H9 (cell line): ENCODE data around the gene KRTDAP. TPM values are rescaled to one million over a fixed set of nuclear protein-coding genes. Genes with fewer than 3 reads are reported as not detected.

Experiments used
- DNase-seq: peaks from one replicate; pipeline ENCODE4 v3.0.0-alpha.2; 2017
- H2AFZ ChIP-seq: one replicate; pipeline ENCODE4 v1.6.1; 2013; ENCODE audit warnings: mild to moderate bottlenecking, low read length, control low read depth, moderate library complexity
- H2AK5ac ChIP-seq: 2 replicates; pipeline ENCODE4 v1.6.1; 2013; ENCODE audit warnings: low read length, control low read depth, mixed read lengths; ENCODE audit not compliant: insufficient read length
- H2BK120ac ChIP-seq: one replicate; pipeline ENCODE4 v1.6.1; 2013; ENCODE audit warnings: low read depth, mild to moderate bottlenecking, low read length, control low read depth, inconsistent platforms; ENCODE audit not compliant: poor library complexity, severe bottlenecking
- H2BK12ac ChIP-seq: 2 replicates; pipeline ENCODE4 v1.6.1; 2013; ENCODE audit warnings: low read length, control low read depth, mixed read lengths, low read depth; ENCODE audit not compliant: insufficient read length
- H2BK15ac ChIP-seq: 2 replicates; pipeline ENCODE4 v1.6.1; 2013; ENCODE audit warnings: low read depth, low read length, control low read depth
- H2BK20ac ChIP-seq: one replicate; pipeline ENCODE4 v1.6.1; 2013; ENCODE audit warnings: low read depth, mild to moderate bottlenecking, low read length, control low read depth, inconsistent platforms; ENCODE audit not compliant: poor library complexity, severe bottlenecking
- H2BK5ac ChIP-seq: 2 replicates; pipeline ENCODE4 v1.6.1; 2013; ENCODE audit warnings: low read length, control low read depth, mixed read lengths; ENCODE audit not compliant: insufficient read length
- H3K14ac ChIP-seq: 2 replicates; pipeline ENCODE4 v1.6.1; 2013; ENCODE audit warnings: low read length, control low read depth; ENCODE audit not compliant: insufficient read depth
- H3K18ac ChIP-seq: 2 replicates; pipeline ENCODE4 v1.6.1; 2013; ENCODE audit warnings: low read depth, mild to moderate bottlenecking, mixed read lengths, low read length, control low read depth; ENCODE audit not compliant: insufficient read length
- H3K23ac ChIP-seq: 2 replicates; pipeline ENCODE4 v1.6.1; 2013; ENCODE audit warnings: low read length, control low read depth, mixed read lengths, low read depth; ENCODE audit not compliant: insufficient read length
- H3K23me2 ChIP-seq: 2 replicates; pipeline ENCODE4 v1.6.1; 2013; ENCODE audit warnings: low read depth, mild to moderate bottlenecking, mixed read lengths, low read length, control low read depth; ENCODE audit not compliant: insufficient read length, poor library complexity, severe bottlenecking
- H3K27ac ChIP-seq: 2 replicates; pipeline ENCODE4 v1.5.1; 2013; ENCODE audit warnings: low read length, control low read depth, mixed read lengths, low read depth; ENCODE audit not compliant: insufficient read length
- H3K27me3 ChIP-seq: 2 replicates; pipeline ENCODE4 v1.6.1; 2013; ENCODE audit warnings: low read length, control low read depth, inconsistent platforms; ENCODE audit not compliant: insufficient read depth
- H3K4ac ChIP-seq: 2 replicates; pipeline ENCODE4 v1.6.1; 2013; ENCODE audit warnings: low read depth, mild to moderate bottlenecking, control low read depth, inconsistent platforms, low read length, moderate library complexity
- H3K4me1 ChIP-seq: 2 replicates; pipeline ENCODE4 v1.6.1; 2013; ENCODE audit warnings: low read length, control low read depth, inconsistent platforms; ENCODE audit not compliant: insufficient read depth
- H3K4me2 ChIP-seq: 2 replicates; pipeline ENCODE4 v1.6.1; 2013; ENCODE audit warnings: low read length, control low read depth, mixed read lengths; ENCODE audit not compliant: insufficient read length, insufficient read depth
- H3K56ac ChIP-seq: 2 replicates; pipeline ENCODE4 v1.6.1; 2013; ENCODE audit warnings: low read depth, mild to moderate bottlenecking, mixed read lengths, low read length, control low read depth; ENCODE audit not compliant: insufficient read length
- H3K79me1 ChIP-seq: 2 replicates; pipeline ENCODE4 v1.6.1; 2013; ENCODE audit warnings: low read depth, mild to moderate bottlenecking, moderate library complexity, low read length, control low read depth, inconsistent platforms; ENCODE audit not compliant: insufficient read depth, poor library complexity, severe bottlenecking
- H3K79me2 ChIP-seq: 2 replicates; pipeline ENCODE4 v1.6.1; 2013; ENCODE audit warnings: low read length, control low read depth, inconsistent platforms; ENCODE audit not compliant: insufficient read depth
- H3K9ac ChIP-seq: 2 replicates; pipeline ENCODE4 v1.6.1; 2013; ENCODE audit warnings: low read length, control low read depth, mixed read lengths; ENCODE audit not compliant: insufficient read length; ENCODE audit errors: extremely low read depth
- H3K9me3 ChIP-seq: one replicate; pipeline ENCODE4 v1.6.1; 2013; ENCODE audit warnings: low read depth, low read length, inconsistent platforms; ENCODE audit not compliant: control insufficient read depth
- H3T11ph ChIP-seq: one replicate; pipeline ENCODE4 v1.6.1; 2013; ENCODE audit warnings: mild to moderate bottlenecking, low read length, control low read depth, inconsistent platforms
- H4K20me1 ChIP-seq: one replicate; pipeline ENCODE4 v1.6.1; 2013; ENCODE audit not compliant: control insufficient read depth, insufficient read length, insufficient read depth
- H4K5ac ChIP-seq: 2 replicates; pipeline ENCODE4 v1.6.1; 2013; ENCODE audit warnings: low read depth, mild to moderate bottlenecking, mixed read lengths, low read length, control low read depth; ENCODE audit not compliant: insufficient read length
- H4K8ac ChIP-seq: replicated peaks from 2 replicates; pipeline ENCODE4 v1.6.1; 2013; ENCODE audit warnings: low read length, control low read depth, mixed read lengths, low read depth; ENCODE audit not compliant: insufficient read length
- H4K91ac ChIP-seq: 2 replicates; pipeline ENCODE4 v1.6.1; 2013; ENCODE audit warnings: low read depth, mild to moderate bottlenecking, moderate library complexity, mixed read lengths, low read length, control low read depth; ENCODE audit not compliant: insufficient read length
- H3K27ac Mint-ChIP-seq, 3 experiments: 2 replicates in 2 of 3; 3 replicates in 1 of 3; pipeline ENCODE4 v1.8.0; 2020 to 2021; ENCODE audit warnings: mixed read lengths in 3 of 3, mild to moderate bottlenecking in 1 of 3, moderate library complexity in 1 of 3
- H3K27me3 Mint-ChIP-seq: 2 replicates; pipeline ENCODE4 v1.8.0; 2021; ENCODE audit warnings: low read depth, mild to moderate bottlenecking, moderate library complexity, mixed read lengths
- H3K36me3 Mint-ChIP-seq, 3 experiments: 2 replicates in 2 of 3; 3 replicates in 1 of 3; pipeline ENCODE4 v1.8.0; 2020 to 2021; ENCODE audit warnings: low read depth in 3 of 3, mixed read lengths in 3 of 3; ENCODE audit not compliant: insufficient read depth in 1 of 3
- H3K4me1 Mint-ChIP-seq, 2 experiments: 2 replicates each; pipeline ENCODE4 v1.8.0; 2020; ENCODE audit warnings: mixed read lengths in 2 of 2
- H3K4me3 Mint-ChIP-seq, 2 experiments: 2 replicates in 1 of 2; 3 replicates in 1 of 2; pipeline ENCODE4 v1.8.0; 2020 to 2021; ENCODE audit warnings: mild to moderate bottlenecking in 2 of 2, mixed read lengths in 2 of 2, moderate library complexity in 1 of 2
- H3K9me3 Mint-ChIP-seq, 2 experiments: 2 replicates in 1 of 2; 3 replicates in 1 of 2; pipeline ENCODE4 v1.8.0; 2020; ENCODE audit warnings: mild to moderate bottlenecking in 2 of 2, mixed read lengths in 2 of 2, moderate library complexity in 1 of 2
- CTCF ChIP-seq: fragments of 200-600 bp; sonication (generic); conservative IDR thresholded peaks from 3 replicates; pipeline ENCODE4 v1.8.0; 2021; ENCODE audit warnings: antibody characterized with exemption, mild to moderate bottlenecking
- WGBS: extraction: QIAGEN DNeasy Blood & Tissue Kit; methylation state at CpG from one replicate; pipeline ENCODE4 v1.1.7; 2013; ENCODE audit warnings: missing lambda C conversion rate, low lambda C conversion rate, mixed read lengths; ENCODE audit not compliant: insufficient read length; ENCODE audit errors: extremely low coverage; 5-methylcytosine and 5-hydroxymethylcytosine counted together
- total RNA-seq: library from RNA; stranded (reverse); gene quantifications from 2 replicates; pipeline ENCODE4 v1.2.1, GENCODE V29; 2021

KRTDAP gene
- total RNA-seq, 1 experiment from 2014 or later = 0.87 TPM

- H4K8ac ChIP-seq = no peak overlapping the region
- no peak for DNase-seq
- no peaks in the 10 kb centered on the region for H3K79me1 ChIP-seq
- no peak overlapping the region for H2AFZ ChIP-seq
- no peak overlapping the region for H2BK20ac ChIP-seq
- no peak overlapping the region for H2BK15ac ChIP-seq
- no peaks in the 10 kb centered on the region for H3K23me2 ChIP-seq
- no peak overlapping the region for H3K18ac ChIP-seq
- TF ChIP-seq CTCF = no peak
- H3K27me3 ChIP-seq = no peaks in the 10 kb centered on the region
- Mint-ChIP-seq H3K4me1 (peaks cover 0 to 11% of the 10 kb centered on the region in 2 experiments; a peak in 3 of 4 replicates), H3K36me3 (no peaks in the 10 kb centered on the region), H3K9me3 (no peaks in the 10 kb centered on the region), H3K27me3 (peaks cover 7% of the 10 kb centered on the region), H3K4me3 (no peak overlapping the region; a peak in 1 of 5 replicates), H3K27ac (no peak overlapping the region)
- no peak overlapping the region for H3T11ph ChIP-seq
- H3K23ac ChIP-seq = no peak overlapping the region
- no peak overlapping the region for H2BK120ac ChIP-seq
- H3K9me3 ChIP-seq = no peaks in the 10 kb centered on the region
- H3K9ac ChIP-seq = no peak overlapping the region
- no peaks in the 10 kb centered on the region for H3K79me2 ChIP-seq
- H4K20me1 ChIP-seq = no peaks in the 10 kb centered on the region
- H3K4ac ChIP-seq = no peak overlapping the region
- no peak overlapping the region for H3K56ac ChIP-seq
- whole genome bisulfite sequencing = no CpG with 5 or more reads among the region's 14 CpGs
- H4K5ac ChIP-seq = no peak overlapping the region
- H2AK5ac ChIP-seq = no peak overlapping the region
- H2BK12ac ChIP-seq = no peak overlapping the region
- H2BK5ac ChIP-seq = no peak overlapping the region
- H4K91ac ChIP-seq = no peak overlapping the region
- H3K4me2 ChIP-seq = no peak overlapping the region
- no peak overlapping the region for H3K27ac ChIP-seq
- H3K4me1 ChIP-seq = no peaks in the 10 kb centered on the region
- no peak overlapping the region for H3K14ac ChIP-seq
These were observed 30.7 kb downstream of the KRTDAP start for GRCh38 chr19:35459414-35460082.
